ENCODE results near the gene LIN28B.
A peak's percentile ranks its signal among the peaks of the same experiment; 100 is the strongest.
"Not testable (repeated sequence)": the region's sequence is repeated elsewhere in the genome, so short reads cannot be mapped to it uniquely, and the experiment has no call there.

LIN28B gene

DNA sequence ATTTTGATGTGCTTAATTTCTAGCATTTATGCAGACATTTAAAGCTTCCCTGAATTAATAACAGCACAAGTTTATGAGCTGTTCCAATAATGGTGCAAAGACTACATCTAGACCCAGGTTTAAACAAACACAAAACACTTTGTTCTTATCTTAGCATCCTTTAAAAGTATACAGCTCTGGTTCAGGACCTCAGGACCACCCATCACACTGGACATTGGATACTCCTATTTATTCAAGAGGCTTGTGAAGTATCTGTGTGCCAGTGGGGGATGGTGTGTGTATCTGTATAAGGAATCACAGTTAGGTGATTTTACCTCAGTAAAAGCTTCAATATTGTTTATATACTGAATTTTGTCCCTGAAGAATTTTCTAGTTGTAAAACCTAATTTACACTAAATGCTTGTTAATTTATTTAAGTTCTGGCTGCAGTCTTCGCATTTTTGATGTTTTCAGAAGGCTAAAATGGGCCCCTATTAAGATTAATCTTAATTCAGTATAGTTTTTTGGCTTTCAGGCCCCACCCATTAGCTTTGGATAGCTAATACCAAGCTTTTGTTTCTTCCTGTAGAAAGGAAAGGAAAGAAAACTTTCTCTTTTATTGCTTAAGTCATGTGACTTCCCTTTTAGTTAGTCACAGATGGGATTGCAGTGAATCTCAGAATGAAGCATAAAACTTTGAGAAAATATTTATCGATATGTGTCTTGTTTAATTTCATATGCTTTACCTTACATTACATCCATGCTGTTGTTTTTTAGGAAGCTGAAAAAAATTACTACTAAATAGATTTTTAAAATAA, 13.1 kb downstream of the LIN28B start:
- DNase-seq = no peak
- TF ChIP-seq GATA1 (IDR thresholded peaks at IDR 0.05; ENCODE audit: low read depth, low read length) (no peak), POLR2A (IDR thresholded peaks at IDR 0.05; ENCODE audit: low read length) (no peak)

DNA sequence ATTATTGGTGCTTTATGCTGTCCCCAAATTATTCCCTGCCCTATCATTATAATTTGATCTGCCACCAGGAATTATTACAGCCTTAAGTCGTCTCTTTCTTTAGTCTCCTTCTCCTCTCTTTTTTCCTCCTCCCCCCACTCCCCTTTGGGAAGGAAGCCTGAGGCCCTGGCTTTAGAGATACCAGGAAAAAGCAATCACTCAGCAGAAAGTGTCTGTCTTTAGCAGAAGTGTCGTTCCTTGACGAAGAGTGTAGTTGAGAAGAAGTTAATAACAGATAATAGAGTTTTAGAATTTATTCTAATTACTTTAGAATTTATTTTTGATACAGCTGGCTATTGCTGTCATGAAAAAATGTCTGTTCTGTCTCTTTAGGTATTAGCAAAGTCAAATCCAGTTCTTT, 16.5 kb downstream of the LIN28B start:
- TF ChIP-seq POLR2A (IDR thresholded peaks at IDR 0.05; ENCODE audit: low read length) (no peak), GATA1 (IDR thresholded peaks at IDR 0.05; ENCODE audit: low read depth, low read length) (no peak)

DNA sequence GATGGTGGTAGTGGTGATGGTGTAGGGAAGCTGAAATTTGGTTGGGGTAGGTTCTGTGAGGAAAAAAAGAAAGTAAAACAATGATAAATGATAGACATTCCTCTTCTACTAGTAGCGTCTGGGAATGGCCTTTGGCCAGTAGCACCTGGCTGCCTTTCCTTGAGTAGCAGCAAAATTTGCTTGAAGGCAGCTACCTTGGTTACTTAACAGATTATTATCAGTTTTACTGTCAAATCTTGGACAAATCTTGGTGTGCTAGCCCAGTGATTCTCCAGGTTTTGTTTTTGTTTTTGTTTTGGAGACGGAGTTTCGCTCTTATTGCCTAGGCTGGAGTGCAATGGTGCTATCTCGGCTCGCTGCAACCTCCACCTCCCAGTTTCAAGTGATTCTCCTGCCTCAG, 26.4 kb downstream of the LIN28B start:
- no peak for TF ChIP-seq POLR2A (IDR thresholded peaks at IDR 0.05; ENCODE audit: low read length)
- no peak for TF ChIP-seq GATA1 (IDR thresholded peaks at IDR 0.05; ENCODE audit: low read depth, low read length)
- DNase-seq = no peak

More for the DNA sequence above, 16.5 kb downstream of the LIN28B start:
- no peak for DNase-seq

DNA sequence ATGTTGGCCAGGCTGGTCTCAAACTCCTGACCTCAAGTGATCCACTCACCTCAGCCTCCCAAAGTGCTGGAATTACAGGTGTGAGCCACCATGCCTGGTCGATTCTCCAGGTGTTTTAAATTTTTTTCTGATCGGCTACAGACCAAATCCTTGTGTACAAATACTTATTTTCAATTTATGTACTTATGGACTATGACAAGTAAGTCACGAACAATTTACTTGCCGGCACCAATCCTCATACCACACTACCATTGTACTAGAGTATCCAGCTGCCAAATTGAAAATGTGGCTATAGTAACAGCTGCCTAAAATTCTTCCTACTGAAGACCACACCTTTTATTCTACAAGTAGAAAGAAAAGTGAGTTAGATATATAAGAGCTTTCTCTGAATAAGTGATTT, 26.9 kb downstream of the LIN28B start:
- no peak for TF ChIP-seq GATA1 (IDR thresholded peaks at IDR 0.05; ENCODE audit: low read depth, low read length)
- TF ChIP-seq POLR2A (IDR thresholded peaks at IDR 0.05; ENCODE audit: low read length) = no peak
- DNase-seq = no peak

- no peak for DNase-seq
- TF ChIP-seq GATA1 (IDR thresholded peaks at IDR 0.05; ENCODE audit: low read depth, low read length) = no peak
Measured at GRCh38 chr6:104984831-104985230, 27.9 kb downstream of the LIN28B start.

DNA sequence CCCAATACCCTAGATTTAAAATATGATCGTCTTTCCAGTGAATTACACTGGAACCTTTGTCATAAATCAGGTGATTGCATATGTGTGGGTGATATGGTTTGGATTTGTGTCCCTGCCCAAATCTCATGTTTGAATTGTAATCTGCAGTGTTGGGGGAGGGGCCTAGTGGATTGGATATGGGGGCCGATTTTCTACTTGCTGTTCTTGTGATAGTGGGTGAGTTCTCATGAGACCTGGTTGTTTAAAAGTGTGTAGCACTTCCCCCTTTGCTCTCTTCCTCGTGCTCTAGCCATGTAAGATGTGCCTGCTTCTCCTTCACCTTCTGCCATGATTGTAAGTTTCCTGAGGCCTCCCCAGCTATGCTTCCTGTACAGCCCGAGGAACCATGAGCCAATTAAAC, 29.0 kb downstream of the LIN28B start:
- DNase-seq = not testable (repeated sequence)

DNA sequence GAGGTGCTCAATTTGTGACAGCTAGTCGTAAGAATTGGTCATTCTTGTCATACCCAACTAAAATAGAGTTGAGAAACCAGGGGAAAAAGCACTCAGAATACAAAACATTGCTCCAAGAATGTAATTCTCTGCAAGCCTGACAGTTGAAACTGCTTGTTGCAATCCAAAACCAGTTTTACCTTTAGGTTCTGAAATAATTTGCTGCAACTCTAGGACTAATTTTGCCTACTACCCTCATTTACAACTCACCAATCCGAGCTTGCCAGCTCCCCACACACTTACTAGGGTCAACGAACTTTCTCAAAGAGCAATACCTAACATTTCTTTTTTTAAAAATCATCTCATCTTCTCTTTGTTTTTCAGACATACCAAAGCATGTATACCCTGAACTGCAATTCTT, 29.7 kb downstream of the LIN28B start:
- no peak for TF ChIP-seq POLR2A (IDR thresholded peaks at IDR 0.05; ENCODE audit: low read length)
- no peak for TF ChIP-seq GATA1 (IDR thresholded peaks at IDR 0.05; ENCODE audit: low read depth, low read length)
- no peak for DNase-seq

DNA sequence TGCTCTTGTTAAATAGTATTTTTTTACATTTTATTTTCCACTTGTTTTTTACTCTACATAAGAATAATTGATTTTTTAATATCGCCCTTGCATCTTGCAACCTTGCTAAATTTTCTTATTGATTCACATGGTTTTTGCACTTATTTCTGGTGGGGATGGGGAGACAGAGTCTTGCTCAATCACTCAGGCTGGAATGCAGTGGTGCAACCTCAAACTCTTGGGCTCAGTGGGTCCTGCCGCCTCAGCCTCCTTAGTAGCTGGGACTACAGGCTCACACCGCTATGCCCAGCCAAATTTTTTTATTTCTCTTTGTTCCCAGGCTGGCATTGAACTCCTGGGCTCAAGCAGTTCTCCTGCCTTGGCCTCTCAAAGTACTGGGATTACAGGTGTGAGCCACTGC, 30.3 kb downstream of the LIN28B start:
- DNase-seq = no peak
- TF ChIP-seq POLR2A (IDR thresholded peaks at IDR 0.05; ENCODE audit: low read length) (no peak), GATA1 (IDR thresholded peaks at IDR 0.05; ENCODE audit: low read depth, low read length) (no peak)

GRCh38 chr6:104990085-104990484, 33.2 kb downstream of the LIN28B start:
- no peak for DNase-seq
- no peak for TF ChIP-seq GATA1 (IDR thresholded peaks at IDR 0.05; ENCODE audit: low read depth, low read length)
- no peak for TF ChIP-seq POLR2A (IDR thresholded peaks at IDR 0.05; ENCODE audit: low read length)

DNA sequence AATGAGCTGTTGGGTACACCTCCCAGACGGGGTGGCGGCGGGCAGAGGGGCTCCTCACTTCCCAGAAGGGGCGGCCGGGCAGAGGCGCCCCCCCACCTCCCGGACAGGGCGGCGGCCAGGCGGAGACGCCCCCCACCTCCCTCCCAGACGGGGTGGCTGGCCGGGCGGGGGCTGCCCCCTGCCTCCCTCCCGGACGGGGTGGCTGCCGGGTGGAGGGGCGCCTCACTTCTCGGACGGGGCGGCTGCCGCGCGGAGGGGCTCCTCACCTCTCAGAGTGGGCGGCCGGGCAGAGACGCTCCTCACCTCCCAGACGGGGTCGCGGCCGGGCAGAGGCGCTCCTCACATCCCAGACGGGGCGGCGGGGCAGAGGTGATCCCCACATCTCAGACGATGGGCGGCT, 34.2 kb downstream of the LIN28B start:
- DNase-seq = not testable (repeated sequence)

DNA sequence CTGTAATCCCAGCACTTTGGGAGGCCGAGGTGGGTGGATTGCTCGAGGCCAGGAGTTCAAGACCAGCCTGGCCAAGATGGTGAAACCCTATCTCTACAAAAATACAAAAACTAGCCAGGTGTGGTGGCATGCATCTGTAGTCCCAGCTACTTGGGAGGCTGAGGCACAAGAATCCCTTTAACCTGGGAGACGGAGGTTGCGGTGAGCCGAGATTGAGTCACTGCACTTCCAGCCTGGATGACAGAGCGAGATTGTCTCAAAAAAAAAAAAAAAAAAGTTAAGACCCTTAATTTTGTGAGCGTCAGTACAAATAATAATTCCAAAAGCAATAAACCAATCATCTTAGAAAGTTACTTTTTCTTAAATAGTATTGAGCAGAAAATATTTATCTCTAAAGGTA, 36.7 kb downstream of the LIN28B start:
- DNase-seq = not testable (repeated sequence)

DNA sequence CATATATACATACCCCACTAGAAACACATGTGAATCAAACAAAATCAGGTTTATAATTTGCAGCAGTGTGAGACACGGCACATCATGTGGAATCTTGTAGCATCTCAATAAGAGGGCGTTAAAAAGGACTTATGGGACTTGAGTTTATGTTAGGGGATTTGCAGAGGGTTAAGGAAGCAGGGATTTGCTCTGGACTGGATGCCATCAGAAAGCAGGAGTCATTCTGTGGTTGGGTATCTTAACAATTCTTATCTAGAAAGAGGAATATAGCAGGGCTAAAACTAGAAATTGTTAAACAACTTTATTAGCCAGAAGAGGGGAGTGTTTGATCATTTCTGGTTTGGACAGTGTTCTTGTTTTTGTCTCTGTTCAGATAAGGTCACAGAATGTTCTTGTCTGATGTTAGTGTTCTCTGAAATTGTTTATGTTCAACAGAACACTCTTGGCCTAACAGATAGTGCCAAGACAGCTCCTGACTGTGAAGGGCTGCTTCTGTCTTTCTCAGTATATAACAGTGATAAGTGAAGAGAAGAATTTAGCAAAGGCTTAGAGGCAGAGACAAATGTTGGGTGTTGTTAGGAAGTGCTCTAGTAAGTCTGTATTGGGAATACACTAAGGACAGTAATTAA, 39.2 kb downstream of the LIN28B start:
- peak; percentile 66 to 86 for DNase-seq
- TF ChIP-seq POLR2A (IDR thresholded peaks at IDR 0.05; ENCODE audit: low read length) = no peak
- TF ChIP-seq GATA1 (IDR thresholded peaks at IDR 0.05; ENCODE audit: low read depth, low read length) = peak; percentile 27

GRCh38 chr6:105001063-105001462, 44.2 kb downstream of the LIN28B start:
- no peak for DNase-seq
- TF ChIP-seq GATA1 (IDR thresholded peaks at IDR 0.05; ENCODE audit: low read depth, low read length) (no peak), POLR2A (IDR thresholded peaks at IDR 0.05; ENCODE audit: low read length) (no peak)

- DNase-seq = no peak
- TF ChIP-seq POLR2A (IDR thresholded peaks at IDR 0.05; ENCODE audit: low read length) (no peak), GATA1 (IDR thresholded peaks at IDR 0.05; ENCODE audit: low read depth, low read length) (no peak)
Measured at GRCh38 chr6:105001906-105002305, 45.0 kb downstream of the LIN28B start.

DNA sequence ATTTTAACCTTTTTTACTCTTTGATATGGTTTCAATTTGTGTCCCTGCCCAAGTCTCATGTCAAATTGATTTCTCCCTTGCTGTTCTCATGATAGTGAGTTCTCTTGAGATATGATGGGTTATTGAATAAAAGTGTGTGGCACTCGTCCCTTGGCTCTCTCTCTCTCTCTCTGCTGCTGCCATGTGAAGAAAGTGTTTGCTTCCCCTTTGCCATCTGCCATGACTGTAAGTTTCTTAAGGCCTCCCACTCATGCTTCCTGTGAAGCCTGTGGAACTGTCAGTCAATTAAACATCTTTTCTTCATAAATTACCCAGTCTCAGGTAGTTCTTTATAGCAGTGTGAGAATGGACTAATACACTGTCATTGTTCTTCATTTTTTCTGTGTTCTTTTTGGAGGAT, 48.5 kb downstream of the LIN28B start:
- no peak for DNase-seq
- TF ChIP-seq GATA1 (IDR thresholded peaks at IDR 0.05; ENCODE audit: low read depth, low read length) (no peak), POLR2A (IDR thresholded peaks at IDR 0.05; ENCODE audit: low read length) (no peak)

DNA sequence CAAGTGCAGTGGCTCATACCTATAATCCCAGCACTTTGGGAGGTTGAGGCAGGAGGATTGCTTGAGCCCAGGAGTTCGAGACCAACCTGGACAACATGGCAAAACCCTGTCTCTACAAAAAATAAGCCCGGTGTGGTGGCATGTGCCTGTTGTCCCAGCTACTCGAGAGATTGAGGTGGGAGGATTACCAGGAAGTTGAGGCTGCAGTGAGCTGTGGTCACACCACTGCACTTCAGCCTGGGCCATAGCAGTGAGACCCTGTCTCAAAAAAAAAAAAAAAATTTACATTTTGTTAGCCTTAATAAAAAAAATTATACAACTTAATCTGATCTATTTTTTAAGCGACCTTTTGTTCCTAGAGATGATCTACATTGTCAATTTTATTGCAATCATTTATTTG, 56.6 kb downstream of the LIN28B start:
- not testable (repeated sequence) for DNase-seq

Measured in erythroblast (primary cell).